Upper lobe of left lung (tissue), 6 donors: ENCODE measurements around the gene AGBL5. TPM values are rescaled to one million over a fixed set of nuclear protein-coding genes. Genes with fewer than 3 reads are reported as not detected.
A peak's percentile ranks its signal among the peaks of the same experiment; 100 is the strongest.

ENCODE experiments used
- ATAC-seq, 2 donors: fragments of 200-7000 bp; cut with Tn5 transposase; one replicate each; pipeline ENCODE4 v1.9.1; 2022; ENCODE audit warnings: mild to moderate bottlenecking in 2 of 2, moderate library complexity in 2 of 2; ENCODE audit not compliant: low FRiP score in 2 of 2
- DNase-seq, 2 donors: peaks; one replicate each; pipeline ENCODE4 v3.0.0-alpha.2; 2019 to 2020
- H3K27ac ChIP-seq, 4 donors: fragments of 200-600 bp; sonication (generic); one replicate each; pipeline ENCODE4 v1.5.1; 2016 to 2019
- H3K27me3 ChIP-seq, 4 donors: fragments of 200-600 bp; sonication (generic); one replicate each; pipeline ENCODE4 v1.5.1; 2017 to 2019
- H3K36me3 ChIP-seq, 4 donors: fragments of 200-600 bp; sonication (generic); one replicate each; pipeline ENCODE4 v1.5.1; 2016 to 2019
- H3K4me1 ChIP-seq, 4 donors: fragments of 200-600 bp; sonication (generic); one replicate each; pipeline ENCODE4 v1.5.1; 2018 to 2019
- H3K4me3 ChIP-seq, 4 donors: fragments of 200-600 bp; sonication (generic); one replicate each; pipeline ENCODE4 v1.5.1; 2017 to 2019; ENCODE audit warnings: mild to moderate bottlenecking in 2 of 4, moderate library complexity in 1 of 4
- H3K9me3 ChIP-seq, 4 donors: fragments of 200-600 bp; sonication (generic); one replicate each; pipeline ENCODE4 v1.5.1; 2018 to 2019
- CTCF ChIP-seq, 6 experiments: fragments of 450-650 bp in 4 of 6; fragments of 200-600 bp in 2 of 6; sonication (generic) in 2 of 6; IDR thresholded peaks; one replicate each; pipeline ENCODE4 v1.5.1; 2016 to 2019; ENCODE audit warnings: antibody characterized with exemption in 6 of 6
- EP300 ChIP-seq, 4 donors: sonication (generic); formaldehyde crosslinking; IDR thresholded peaks; one replicate each; pipeline ENCODE4 v1.5.1; 2017; ENCODE audit warnings: antibody characterized with exemption in 4 of 4, control low read depth in 2 of 4
- POLR2A ChIP-seq, 4 donors: fragments of 450-650 bp; IDR thresholded peaks; one replicate each; pipeline ENCODE4 v1.5.1; 2016 to 2017; ENCODE audit warnings: antibody characterized with exemption in 4 of 4, mild to moderate bottlenecking in 2 of 4
- POLR2AphosphoS5 ChIP-seq, 2 donors: sonication (generic); formaldehyde crosslinking; IDR thresholded peaks; one replicate each; pipeline ENCODE4 v1.5.1; 2017; ENCODE audit warnings: antibody characterized with exemption in 2 of 2
- WGBS, 2 donors: methylation state at CpG; one replicate each; pipeline ENCODE4 v1.1.5; 2017 to 2018; 5-methylcytosine and 5-hydroxymethylcytosine counted together
- total RNA-seq, 6 donors: library from RNA; depleted of rRNA in 4 of 6; stranded (reverse); fragments of >200 nt in 4 of 6; gene quantifications; one replicate each; pipeline versions ENCODE4 v1.1.0 to v1.2.1, GENCODE V29; 2016 to 2021
- donor health status: DM: no; HTN: no; CAD: no; lungs with moderate emphysema.
- donor health status: DM: no; HTN: yes; CAD: no; lungs with severe emphysema.

Gene AGBL5
- total RNA-seq, 6 donors from 2014 or later: 7.8 to 17.6 (median 14.3) TPM

GRCh38 chr2:27049422-27050280 is 1.8 kb upstream of the AGBL5 start:
- H3K4me1 ChIP-seq: peaks cover 11 to 19% (median 16%) of the 10 kb centered on the region in 4 donors
- ATAC-seq: peak; percentile 52 to 58
- H3K9me3 ChIP-seq: no peaks in the 10 kb centered on the region
- DNase-seq: peak; percentile 52 to 91
- WGBS, 2 donors: 15 to 21% methylated on average over 16 to 39 of the region's 52 CpGs
- TF ChIP-seq POLR2A (IDR thresholded peaks at IDR 0.05): no peak
- no peak for TF ChIP-seq CTCF (IDR thresholded peaks at IDR 0.05)
- TF ChIP-seq EP300 (IDR thresholded peaks at IDR 0.05): no peak
- no peak for TF ChIP-seq POLR2AphosphoS5 (IDR thresholded peaks at IDR 0.05)
- peaks cover 0 to 11% (median 3%) of the 10 kb centered on the region in 4 donors for H3K36me3 ChIP-seq
- no peaks in the 10 kb centered on the region for H3K27me3 ChIP-seq
- H3K27ac ChIP-seq: peak overlapping the region; percentile 73 to 89 (median 86)
- peak overlapping the region; percentile 83 to 97 (median 94) for H3K4me3 ChIP-seq

GRCh38 chr2:27050281-27050995 is 1.0 kb upstream of the AGBL5 start:
- H3K27me3 ChIP-seq: no peaks in the 10 kb centered on the region
- WGBS, 2 donors: 0% methylated on average over 12 to 48 of the region's 48 CpGs
- H3K36me3 ChIP-seq: peaks cover 0 to 19% (median 9%) of the 10 kb centered on the region in 4 donors
- H3K4me3 ChIP-seq: peak overlapping the region; percentile 83 to 97 (median 94)
- ATAC-seq (peak; percentile 87 to 92), DNase-seq (peak; percentile 91 to 94)
- TF ChIP-seq POLR2A (IDR thresholded peaks at IDR 0.05) (no peak), CTCF (IDR thresholded peaks at IDR 0.05) (peak; percentile 52 to 72 (median 60))
- peak overlapping the region; percentile 73 to 89 (median 86) for H3K27ac ChIP-seq
- no peaks in the 10 kb centered on the region for H3K9me3 ChIP-seq
- peaks cover 11 to 19% (median 16%) of the 10 kb centered on the region in 4 donors for H3K4me1 ChIP-seq

GRCh38 chr2:27051902-27052645 is 606 bp downstream of the AGBL5 start:
- peaks cover 0 to 35% (median 17%) of the 10 kb centered on the region in 4 donors for H3K36me3 ChIP-seq
- H3K27ac ChIP-seq: peak overlapping the region; percentile 73 to 89 (median 86)
- no peaks in the 10 kb centered on the region for H3K9me3 ChIP-seq
- no peak for ATAC-seq
- H3K4me3 ChIP-seq: peak overlapping the region; percentile 83 to 97 (median 94)
- H3K4me1 ChIP-seq: peaks cover 11 to 19% (median 16%) of the 10 kb centered on the region in 4 donors
- H3K27me3 ChIP-seq: no peaks in the 10 kb centered on the region
- 19 to 42% methylated on average over 4 to 6 of the region's 24 CpGs for WGBS, 2 donors
- DNase-seq: peak in 1 of 2 donors; percentile 27
- TF ChIP-seq POLR2A (IDR thresholded peaks at IDR 0.05): no peak
- TF ChIP-seq POLR2AphosphoS5 (IDR thresholded peaks at IDR 0.05): no peak
- TF ChIP-seq CTCF (IDR thresholded peaks at IDR 0.05): no peak
- TF ChIP-seq EP300 (IDR thresholded peaks at IDR 0.05): no peak

GRCh38 chr2:27053321-27053720 is 1.9 kb downstream of the AGBL5 start:
- WGBS, 2 donors: 80 to 95% methylated on average over 11 of the region's 11 CpGs
- peaks cover 11 to 19% (median 16%) of the 10 kb centered on the region in 4 donors for H3K4me1 ChIP-seq
- peak in 1 of 2 donors; percentile 61 for DNase-seq
- H3K27me3 ChIP-seq: no peaks in the 10 kb centered on the region
- no peak overlapping the region for H3K27ac ChIP-seq
- TF ChIP-seq POLR2AphosphoS5 (IDR thresholded peaks at IDR 0.05) (no peak), CTCF (IDR thresholded peaks at IDR 0.05) (no peak), POLR2A (IDR thresholded peaks at IDR 0.05) (no peak), EP300 (IDR thresholded peaks at IDR 0.05) (no peak)
- no peaks in the 10 kb centered on the region for H3K9me3 ChIP-seq
- peaks cover 0 to 48% (median 18%) of the 10 kb centered on the region in 4 donors for H3K36me3 ChIP-seq
- H3K4me3 ChIP-seq: no peak overlapping the region
- ATAC-seq: no peak
